GM12874 (cell line): ENCODE measurements around the gene CCL27.
A peak's percentile ranks its signal among the peaks of the same experiment; 100 is the strongest.

Experiments
- TF ChIP-seq, protein P1 (sequence below): IDR thresholded peaks from 2 replicates; pipeline ENCODE4 v1.5.1; 2011; ENCODE audit warnings: low read depth, mild to moderate bottlenecking, control low read depth, low read length, moderate library complexity; ENCODE audit not compliant: insufficient read depth

The CCL27 gene

DNA sequence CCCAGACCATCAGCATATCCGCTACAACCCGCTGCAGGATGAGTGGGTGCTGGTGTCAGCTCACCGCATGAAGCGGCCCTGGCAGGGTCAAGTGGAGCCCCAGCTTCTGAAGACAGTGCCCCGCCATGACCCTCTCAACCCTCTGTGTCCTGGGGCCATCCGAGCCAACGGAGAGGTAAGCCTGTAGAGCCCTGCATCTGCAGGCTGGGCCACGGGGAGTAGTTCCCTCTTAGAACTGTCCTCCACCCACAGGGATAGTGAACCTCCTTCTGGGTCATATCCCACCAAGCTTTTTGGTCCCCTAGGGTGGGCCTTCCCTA is 15.4 kb downstream of the CCL27 start:
- TF ChIP-seq, protein P1, sequence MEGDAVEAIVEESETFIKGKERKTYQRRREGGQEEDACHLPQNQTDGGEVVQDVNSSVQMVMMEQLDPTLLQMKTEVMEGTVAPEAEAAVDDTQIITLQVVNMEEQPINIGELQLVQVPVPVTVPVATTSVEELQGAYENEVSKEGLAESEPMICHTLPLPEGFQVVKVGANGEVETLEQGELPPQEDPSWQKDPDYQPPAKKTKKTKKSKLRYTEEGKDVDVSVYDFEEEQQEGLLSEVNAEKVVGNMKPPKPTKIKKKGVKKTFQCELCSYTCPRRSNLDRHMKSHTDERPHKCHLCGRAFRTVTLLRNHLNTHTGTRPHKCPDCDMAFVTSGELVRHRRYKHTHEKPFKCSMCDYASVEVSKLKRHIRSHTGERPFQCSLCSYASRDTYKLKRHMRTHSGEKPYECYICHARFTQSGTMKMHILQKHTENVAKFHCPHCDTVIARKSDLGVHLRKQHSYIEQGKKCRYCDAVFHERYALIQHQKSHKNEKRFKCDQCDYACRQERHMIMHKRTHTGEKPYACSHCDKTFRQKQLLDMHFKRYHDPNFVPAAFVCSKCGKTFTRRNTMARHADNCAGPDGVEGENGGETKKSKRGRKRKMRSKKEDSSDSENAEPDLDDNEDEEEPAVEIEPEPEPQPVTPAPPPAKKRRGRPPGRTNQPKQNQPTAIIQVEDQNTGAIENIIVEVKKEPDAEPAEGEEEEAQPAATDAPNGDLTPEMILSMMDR: no peak

DNA sequence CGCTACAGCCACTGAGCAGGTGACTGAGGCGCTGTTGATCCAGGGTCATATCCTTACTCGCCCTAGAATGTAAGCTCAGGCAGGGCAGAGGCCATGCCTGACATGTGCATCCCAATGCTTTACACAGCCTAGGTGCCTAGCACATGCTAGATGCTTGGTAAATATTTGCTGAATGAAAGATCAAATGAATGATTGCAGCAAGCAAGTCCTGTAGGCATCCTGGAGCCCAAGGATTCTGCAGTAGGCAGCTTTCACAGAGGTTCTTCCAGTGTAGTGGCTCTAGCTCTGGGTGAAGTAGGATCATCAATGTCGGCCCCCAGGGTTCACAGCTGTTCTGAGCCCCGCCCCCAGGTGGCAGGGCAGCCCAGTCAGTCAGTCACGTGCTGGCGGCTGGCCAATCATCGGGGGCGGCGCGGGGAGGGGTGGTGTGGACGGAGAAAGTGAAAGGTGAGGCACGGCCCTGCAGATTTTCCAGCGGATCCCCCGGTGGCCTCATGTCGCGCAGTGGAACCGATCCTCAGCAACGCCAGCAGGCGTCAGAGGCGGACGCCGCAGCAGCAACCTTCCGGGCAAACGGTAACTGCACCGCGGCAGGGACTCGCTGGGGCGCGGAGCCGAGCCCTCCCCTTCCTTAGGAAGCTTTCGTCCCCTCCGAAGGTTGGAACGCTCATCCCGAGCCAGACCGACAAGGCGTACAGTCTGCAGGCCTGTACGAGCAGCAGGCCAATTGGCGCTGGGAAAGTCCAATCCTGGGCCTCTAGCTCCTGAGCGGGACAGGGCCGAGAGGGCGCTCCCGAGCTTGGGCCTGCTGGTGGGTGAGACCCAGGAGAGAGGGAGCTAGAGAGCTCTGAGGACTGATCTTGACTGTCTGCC is 16.0 kb downstream of the CCL27 start, which contains the start of gene GALT:
Gene GALT (plus strand): TSS at position 465 of the 873 bp plus-strand sequence. CDS start 30 bp downstream, at position 495.
- TF ChIP-seq, protein P1: peak; percentile 66

DNA sequence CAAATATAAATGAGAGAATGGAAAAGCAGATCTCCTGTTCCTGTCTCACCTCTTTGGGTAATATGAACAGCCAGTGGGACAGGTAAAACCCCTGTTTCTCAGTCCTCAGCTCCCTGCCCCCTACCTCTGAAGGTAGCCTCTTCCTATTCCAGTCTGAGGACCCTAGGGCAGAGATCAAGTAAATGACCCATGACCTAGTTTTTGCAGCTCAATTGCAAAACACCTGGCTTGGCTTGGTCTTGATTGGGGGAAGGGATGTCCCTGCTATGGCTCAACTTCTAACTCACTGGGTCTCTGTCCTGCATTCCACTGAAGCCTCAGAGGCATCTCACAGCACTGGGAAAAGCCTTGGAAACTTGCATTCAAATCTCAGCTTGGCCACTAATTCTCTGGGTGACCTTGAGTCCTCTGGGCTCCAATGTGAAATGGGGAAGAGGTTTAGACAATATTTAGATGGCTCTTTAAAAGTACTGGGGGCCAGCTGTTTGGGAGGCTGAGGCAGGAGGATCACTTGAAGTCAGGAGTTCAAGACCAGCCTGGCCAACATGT is 17.6 kb downstream of the CCL27 start:
- TF ChIP-seq, protein P1: no peak

DNA sequence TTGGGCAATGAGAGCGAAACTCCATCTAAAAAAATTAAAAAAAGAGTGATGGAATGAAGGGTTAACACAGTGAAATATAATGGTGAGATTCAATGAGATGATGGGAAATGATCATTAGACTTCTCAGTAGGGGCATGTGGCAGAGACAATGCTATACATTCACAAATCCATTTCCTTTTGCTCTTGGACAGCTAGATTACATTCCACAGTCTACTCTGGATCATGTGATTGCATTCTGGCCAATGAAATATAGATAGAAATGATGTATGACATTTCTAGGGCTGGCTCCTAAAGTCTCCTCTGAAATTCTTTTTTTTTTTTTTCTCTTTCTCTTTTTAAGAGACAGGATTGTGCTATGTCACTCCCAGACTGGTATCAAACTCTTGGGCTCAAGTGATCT is 19.8 kb downstream of the CCL27 start:
- TF ChIP-seq, protein P1: no peak

DNA sequence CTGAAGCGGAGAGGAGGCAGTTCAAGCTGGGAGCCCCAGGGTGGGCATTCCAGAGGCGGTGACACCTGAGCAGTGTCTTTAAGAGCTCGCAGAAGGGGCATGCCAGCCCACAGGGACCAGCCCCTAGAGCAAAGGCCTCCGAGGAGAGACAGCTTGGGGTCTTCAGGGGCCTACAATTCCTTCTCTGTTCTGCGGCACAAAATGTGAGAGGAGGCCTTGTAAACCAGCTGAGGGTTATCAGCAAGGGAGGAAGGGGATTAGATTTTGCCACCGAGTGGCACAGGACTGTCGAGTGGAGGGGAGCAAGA is 24.4 kb downstream of the CCL27 start:
- TF ChIP-seq, protein P1: no peak

DNA sequence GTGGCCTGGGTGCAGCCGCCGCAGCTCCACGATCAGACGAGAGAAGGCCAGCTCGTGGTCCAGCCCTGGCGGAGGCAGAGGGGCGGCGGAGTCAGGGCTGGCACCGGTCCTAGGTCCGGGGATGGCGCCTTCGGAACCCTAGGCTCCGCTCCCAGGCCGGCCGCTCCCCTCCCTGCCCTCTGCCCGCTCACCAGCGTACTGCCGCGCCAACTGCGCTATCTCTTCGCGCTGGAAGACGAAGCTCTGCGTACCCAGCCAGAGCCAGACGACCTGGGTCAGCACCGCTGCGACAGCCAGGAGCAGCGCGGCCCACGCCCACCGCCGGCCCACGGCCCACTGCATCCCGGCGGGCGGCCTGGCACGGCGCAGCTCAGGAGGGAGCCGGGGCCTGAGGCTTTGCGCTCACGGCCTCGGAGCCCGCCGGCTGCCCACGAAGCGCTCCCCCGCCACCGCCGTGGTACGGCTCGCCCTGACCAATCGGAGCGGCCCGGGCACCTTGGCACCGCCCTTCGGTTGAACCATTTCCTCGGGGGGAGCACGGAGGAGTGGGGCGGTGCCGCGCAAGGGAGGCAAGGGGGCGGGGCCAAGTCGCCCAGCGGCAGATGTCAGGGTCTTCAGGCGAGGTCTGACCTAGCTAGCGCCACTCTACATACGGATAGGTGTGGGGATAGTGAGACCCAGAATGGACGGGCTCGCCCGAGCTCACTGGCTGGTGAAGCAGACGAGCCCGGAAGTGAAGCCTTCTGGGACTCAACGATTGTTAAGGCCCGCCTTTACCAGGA is 24.9 kb downstream of the CCL27 start, which contains the start of gene SIGMAR1:
Gene SIGMAR1 (minus strand): TSS at position 432 of the 782 bp plus-strand sequence. CDS start 90 bp downstream, at position 342.
- TF ChIP-seq, protein P1: no peak

DNA sequence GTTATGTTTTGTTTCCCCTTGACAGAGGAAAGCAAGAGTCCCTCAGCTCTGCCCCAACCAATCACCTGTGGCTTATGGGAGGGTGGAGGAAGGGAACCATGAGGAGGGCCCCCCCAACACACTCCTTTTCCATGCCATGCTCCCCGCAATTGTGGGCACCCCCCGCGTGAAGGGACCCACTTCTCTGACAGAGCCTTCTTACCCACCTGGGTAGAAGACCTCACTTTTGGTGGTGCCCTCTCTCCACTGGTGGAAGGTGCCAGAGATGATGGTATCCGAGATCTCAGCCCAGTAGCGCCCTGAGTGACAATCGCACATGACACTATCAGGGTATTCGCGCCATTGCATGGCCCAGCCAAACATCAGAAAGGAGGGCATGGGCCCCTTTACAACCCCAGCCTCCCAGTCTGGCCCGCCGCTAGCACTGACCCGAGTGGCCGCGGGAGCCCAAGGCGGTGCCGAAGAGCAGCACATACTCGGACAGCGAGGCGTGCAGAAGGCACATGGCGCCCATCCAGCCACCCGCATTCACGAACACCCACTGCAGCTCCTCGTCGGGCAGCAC is 25.6 kb downstream of the CCL27 start:
- TF ChIP-seq, protein P1: no peak
